ENCODE results near the gene GRN. TPM values are rescaled to one million over a fixed set of nuclear protein-coding genes. Genes with fewer than 3 reads are reported as not detected.
A peak's percentile ranks its signal among the peaks of the same experiment; 100 is the strongest.

The GRN gene
- total RNA-seq, 4 donors from 2014 or later: 546 to 1,119 (median 694) TPM

GRCh38 chr17:44323359-44324091 is 21.6 kb upstream of the GRN start:
- in situ Hi-C loops (cut with MboI; ENCODE audit: low pct_ligation_motif_present in 1 of 4, low pct_unique_long_range_greater_than_20kb in 1 of 4, low sequenced_read_pairs in 3 of 4) (loop anchor here in 1 of 4 donors (10.0 kb wide), 1 partner anchor 109 kb away; the partner anchor contains the start of gene UBTF), intact Hi-C loops (cut with DNase I; ENCODE audit: low total_unique reads) (loop anchor here (1.0 to 2.0 kb wide), 2 partner anchors 24 to 105 kb away; partner anchors contain the start of gene UBTF)
- WGBS, 2 donors (ENCODE audit: low coverage in 1 of 2): 59 to 90% methylated on average over 2 to 26 of the region's 27 CpGs
- peaks cover 8 to 30% (median 25%) of the 10 kb centered on the region in 4 donors for H3K4me1 ChIP-seq
- peak overlapping the region; percentile 67 to 97 (median 83) for H3K4me3 ChIP-seq
- peak; percentile 38 for DNase-seq
- H3K9me3 ChIP-seq: no peaks in the 10 kb centered on the region
- peaks cover 0 to 20% (median 5%) of the 10 kb centered on the region in 4 donors for H3K36me3 ChIP-seq
- no peaks in the 10 kb centered on the region for H3K27me3 ChIP-seq
- peak overlapping the region; percentile 93 to 98 (median 96) for H3K27ac ChIP-seq
- no peak for TF ChIP-seq CTCF (IDR thresholded peaks at IDR 0.05)
- TF ChIP-seq EP300 (IDR thresholded peaks at IDR 0.05; ENCODE audit: low read depth): no peak
- TF ChIP-seq POLR2A (IDR thresholded peaks at IDR 0.05): no peak
- TF ChIP-seq POLR2AphosphoS5 (IDR thresholded peaks at IDR 0.05): no peak

DNA sequence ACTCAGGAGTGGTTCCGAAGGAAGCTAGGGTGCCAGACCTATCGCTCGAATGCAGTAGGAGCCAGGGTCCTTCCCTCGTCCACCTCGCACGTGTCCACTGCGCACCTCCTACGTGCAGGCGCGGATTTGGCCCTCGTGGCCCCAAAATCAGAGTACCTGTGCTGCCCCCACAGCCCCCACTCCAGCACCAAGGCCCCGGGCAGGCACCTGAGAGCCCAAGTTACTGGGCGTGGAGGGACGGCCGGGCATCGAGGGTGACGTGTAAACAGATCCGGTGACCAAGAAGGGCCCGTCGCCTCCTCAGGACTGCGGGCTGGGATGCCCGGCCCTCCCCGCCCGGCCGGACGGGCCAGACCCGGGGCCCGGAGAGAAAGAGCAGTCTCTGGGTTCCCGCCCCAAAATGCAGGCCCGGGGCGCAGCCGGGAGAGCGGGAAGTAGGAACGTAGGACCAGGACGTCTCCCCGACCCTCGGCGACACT is 21.0 kb upstream of the GRN start:
- 2% methylated on average over 28 of the region's 38 CpGs; no CpG with 5 or more reads in 1 of the 2 donors for WGBS, 2 donors (ENCODE audit: low coverage in 1 of 2)
- H3K27ac ChIP-seq: peak overlapping the region; percentile 93 to 98 (median 96)
- H3K4me3 ChIP-seq: peak overlapping the region; percentile 67 to 97 (median 83)
- intact Hi-C loops (cut with DNase I; ENCODE audit: low total_unique reads) (loop anchor here (1.0 to 2.0 kb wide), 2 partner anchors 23 to 105 kb away; partner anchors contain the start of gene UBTF), in situ Hi-C loops (cut with MboI; ENCODE audit: low pct_ligation_motif_present in 1 of 4, low pct_unique_long_range_greater_than_20kb in 1 of 4, low sequenced_read_pairs in 3 of 4) (loop anchor here in 1 of 4 donors (10.0 kb wide), 1 partner anchor 109 kb away; the partner anchor contains the start of gene UBTF)
- no peaks in the 10 kb centered on the region for H3K27me3 ChIP-seq
- no peaks in the 10 kb centered on the region for H3K9me3 ChIP-seq
- peaks cover 8 to 30% (median 25%) of the 10 kb centered on the region in 4 donors for H3K4me1 ChIP-seq
- peak; percentile 35 for DNase-seq
- H3K36me3 ChIP-seq: peaks cover 0 to 20% (median 5%) of the 10 kb centered on the region in 4 donors
- TF ChIP-seq POLR2A (IDR thresholded peaks at IDR 0.05): no peak
- TF ChIP-seq POLR2AphosphoS5 (IDR thresholded peaks at IDR 0.05): no peak
- no peak for TF ChIP-seq CTCF (IDR thresholded peaks at IDR 0.05)
- TF ChIP-seq EP300 (IDR thresholded peaks at IDR 0.05; ENCODE audit: low read depth): no peak

- H3K9me3 ChIP-seq: no peaks in the 10 kb centered on the region
- peaks cover 0 to 20% (median 5%) of the 10 kb centered on the region in 4 donors for H3K36me3 ChIP-seq
- in situ Hi-C loops (cut with MboI; ENCODE audit: low pct_ligation_motif_present in 1 of 4, low pct_unique_long_range_greater_than_20kb in 1 of 4, low sequenced_read_pairs in 3 of 4): loop anchor here in 1 of 4 donors (10.0 kb wide), 1 partner anchor 110 kb away; the partner anchor contains the start of gene UBTF
- peak within 1 kb of the TSS; percentile 67 to 97 (median 83) for H3K4me3 ChIP-seq
- peaks cover 8 to 30% (median 25%) of the 10 kb centered on the region in 4 donors for H3K4me1 ChIP-seq
- H3K27ac ChIP-seq: peak within 1 kb of the TSS; percentile 93 to 98 (median 96)
- H3K27me3 ChIP-seq: no peaks in the 10 kb centered on the region
- TF ChIP-seq POLR2AphosphoS5 (IDR thresholded peaks at IDR 0.05) (peak; percentile 85 to 88 (median 86)), CTCF (IDR thresholded peaks at IDR 0.05) (no peak), POLR2A (IDR thresholded peaks at IDR 0.05) (peak; percentile 63), EP300 (IDR thresholded peaks at IDR 0.05; ENCODE audit: low read depth) (no peak)
- peak; percentile 96 for DNase-seq
- 0% methylated on average over 35 of the region's 85 CpGs; no CpG with 5 or more reads in 1 of the 2 donors for WGBS, 2 donors (ENCODE audit: low coverage in 1 of 2)
- intact Hi-C loops (cut with DNase I; ENCODE audit: low total_unique reads): loop anchor here (1.0 to 2.0 kb wide), 2 partner anchors 23 to 106 kb away; partner anchors contain the start of gene UBTF
These were observed 20.4 kb upstream of the GRN start, which contains the start of gene SLC25A39 for GRCh38 chr17:44324571-44325275. Gene SLC25A39, minus strand, starts transcription at chr17:44324823. Its CDS starts 1,261 bp downstream, at chr17:44323562.
